Astrocyte of the spinal cord (primary cell): Measurements from ENCODE around the gene MTARC2.

Source experiments
- DNase-seq: peaks from one replicate; pipeline ENCODE4 v3.0.0; 2011; ENCODE audit warnings: low read depth, low spot score
- H3K4me3 ChIP-seq: 2 replicates; pipeline ENCODE4 v1.5.1; 2011; ENCODE audit warnings: low read depth, mild to moderate bottlenecking, low read length, moderate library complexity
- CTCF ChIP-seq: IDR thresholded peaks from 2 replicates; pipeline ENCODE4 v1.5.1; 2012; ENCODE audit warnings: low read depth, mild to moderate bottlenecking, low read length, inconsistent platforms
- in situ Hi-C: cut with HindIII; loops from 2 replicates; pipeline ENCODE4 v1.10.0; 2017; ENCODE audit warnings: low sequenced_read_pairs

Gene MTARC2

GRCh38 chr1:220817907-220818306, 69.8 kb downstream of the MTARC2 start:
- in situ Hi-C loops: no loop called here
- no peak for DNase-seq
- TF ChIP-seq CTCF: no peak
- H3K4me3 ChIP-seq: no peak overlapping the region

GRCh38 chr1:220818421-220819173, 70.5 kb downstream of the MTARC2 start:
- DNase-seq: peak; percentile 77
- no peak for TF ChIP-seq CTCF
- in situ Hi-C loops: no loop called here
- no peak overlapping the region for H3K4me3 ChIP-seq

- TF ChIP-seq CTCF: no peak
- in situ Hi-C loops: no loop called here
- H3K4me3 ChIP-seq: no peak overlapping the region
- DNase-seq: no peak
Measured at GRCh38 chr1:220819467-220820026, 71.4 kb downstream of the MTARC2 start.

- no peak for DNase-seq
- no peak for TF ChIP-seq CTCF
Measured at GRCh38 chr1:220824031-220824989, 76.2 kb downstream of the MTARC2 start.

GRCh38 chr1:220825819-220826551, 77.9 kb downstream of the MTARC2 start:
- no peak for DNase-seq
- no peak for TF ChIP-seq CTCF
- in situ Hi-C loops: no loop called here
- H3K4me3 ChIP-seq: no peak overlapping the region

More at GRCh38 chr1:220824031-220824989, 76.2 kb downstream of the MTARC2 start:
- in situ Hi-C loops: no loop called here
- no peak overlapping the region for H3K4me3 ChIP-seq

- no peak for DNase-seq
- TF ChIP-seq CTCF: no peak
- H3K4me3 ChIP-seq: no peak overlapping the region
- in situ Hi-C loops: no loop called here
Measured at GRCh38 chr1:220826729-220827128, 78.6 kb downstream of the MTARC2 start.
